K562 (cell line): ENCODE measurements around the gene SMIM12. TPM values are rescaled to one million over a fixed set of nuclear protein-coding genes. Genes with fewer than 3 reads are reported as not detected.

Experiments used
- ATAC-seq: fragments of 200-7000 bp; cut with Tn5 transposase; 3 replicates; pipeline ENCODE4 v1.9.1; 2020; ENCODE audit warnings: moderate library complexity
- Bru-seq: library from RNA; stranded (reverse); fragments of 400-500 nt; gene quantifications from one replicate; lab custom pipeline; 2021; lab: Mats Ljungman, UMichigan
- BruChase-seq, 2 experiments: library from RNA; stranded (reverse); fragments of 400-500 nt; gene quantifications; one replicate each; lab custom pipeline; 2021; lab: Mats Ljungman, UMichigan
- BruUV-seq: library from RNA; stranded (reverse); fragments of 400-500 nt; replicated peaks from 2 replicates; lab custom pipeline; 2021; lab: Mats Ljungman, UMichigan
- CTCF ChIA-PET: fragments of 300-600 bp; formaldehyde crosslinking; extraction: SDS; loops from one replicate; lab custom pipeline; 2021; ENCODE audit warnings: low intra/inter-chr PET ratio; lab: Yijun Ruan, JAX
- POLR2A ChIA-PET: fragments of 300-600, 350-650 bp; sonication (Branson Sonifier 250); formaldehyde crosslinking; extraction: SDS; loops from one replicate; lab custom pipeline; 2021; ENCODE audit warnings: antibody characterized with exemption, inconsistent platforms; lab: Yijun Ruan, JAX
- DNase-seq, 4 experiments: peaks; one replicate each; pipeline versions ENCODE4 v3.0.0 to v3.0.0-alpha.2; 2011 to 2018; ENCODE audit warnings: low spot score in 3 of 4, mixed read lengths in 3 of 4; ENCODE audit errors: extremely low read depth in 1 of 4
- FAIRE-seq: peaks from 2 replicates; lab custom pipeline; 2011; peaks lifted over from hg19 to GRCh38; lab: Jason Lieb, UNC
- H2AFZ ChIP-seq: 2 replicates; pipeline ENCODE4 v1.6.0; 2011; ENCODE audit warnings: low read depth, low read length, control low read depth, inconsistent platforms
- H3K27ac ChIP-seq: fragments of 200-600 bp; 3 replicates; pipeline ENCODE4 v1.8.0; 2011; ENCODE audit warnings: low read depth, mild to moderate bottlenecking, control low read depth, inconsistent platforms, low read length, moderate library complexity, mixed read lengths; ENCODE audit errors: extremely low read depth
- H3K27me3 ChIP-seq, 2 experiments: fragments of 300-600 bp in 1 of 2; 2 replicates in 1 of 2; 3 replicates in 1 of 2; pipeline versions ENCODE4 v1.6.0 to v1.8.0; 2011; ENCODE audit warnings: inconsistent platforms in 2 of 2, low read length in 2 of 2, mild to moderate bottlenecking in 1 of 2, mixed read lengths in 1 of 2, moderate library complexity in 1 of 2; ENCODE audit not compliant: control insufficient read depth in 2 of 2, insufficient read depth in 2 of 2
- H3K36me3 ChIP-seq: fragments of 300-600 bp; 3 replicates; pipeline ENCODE4 v1.8.0; 2011; ENCODE audit warnings: mild to moderate bottlenecking, low read length, inconsistent platforms; ENCODE audit not compliant: control insufficient read depth, insufficient read depth
- H3K4me1 ChIP-seq, 2 experiments: fragments of 200-600 bp in 1 of 2; replicated peaks in 1 of 2; 2 replicates in 1 of 2; 3 replicates in 1 of 2; pipeline versions ENCODE4 v1.5.1 to v1.8.0; 2011; ENCODE audit warnings: inconsistent platforms in 2 of 2, low read length in 2 of 2, mild to moderate bottlenecking in 1 of 2, mixed read lengths in 1 of 2, moderate library complexity in 1 of 2; ENCODE audit not compliant: control insufficient read depth in 2 of 2, insufficient read depth in 2 of 2
- H3K4me2 ChIP-seq: 2 replicates; pipeline ENCODE4 v1.6.1; 2011; ENCODE audit warnings: low read length, control low read depth, inconsistent platforms, mixed read lengths; ENCODE audit not compliant: insufficient read depth
- H3K4me3 ChIP-seq: fragments of 200-600 bp; sonication (generic), shearing (Covaris generic); 2 replicates; pipeline ENCODE4 v1.5.1; 2016; ENCODE audit warnings: control low read depth, inconsistent platforms
- H3K79me2 ChIP-seq: fragments of 200-600 bp; 3 replicates; pipeline ENCODE4 v1.8.0; 2011; ENCODE audit warnings: low read length, inconsistent platforms; ENCODE audit not compliant: control insufficient read depth, insufficient read depth
- H3K9ac ChIP-seq, 2 experiments: 2 replicates each; pipeline versions ENCODE4 v1.6.0 to v1.6.1; 2011; ENCODE audit warnings: low read depth in 2 of 2, low read length in 2 of 2, control low read depth in 1 of 2, inconsistent platforms in 1 of 2, mild to moderate bottlenecking in 1 of 2, mixed read lengths in 1 of 2; ENCODE audit not compliant: insufficient read depth in 1 of 2
- H3K9me1 ChIP-seq: one replicate; pipeline ENCODE4 v1.6.0; 2011; ENCODE audit warnings: inconsistent platforms, mild to moderate bottlenecking, low read length, moderate library complexity; ENCODE audit not compliant: control insufficient read depth, insufficient read depth
- H3K9me3 ChIP-seq: replicated peaks from 2 replicates; pipeline ENCODE4 v1.5.1; 2011; ENCODE audit warnings: low read depth, low read length, inconsistent platforms; ENCODE audit not compliant: control insufficient read depth, insufficient read depth
- H4K20me1 ChIP-seq: replicated peaks from 2 replicates; pipeline ENCODE4 v1.6.1; 2011; ENCODE audit warnings: low read length, inconsistent platforms, mixed read lengths; ENCODE audit not compliant: control insufficient read depth, insufficient read depth
- DIDO1 ChIP-seq: fragments of 450-650 bp; IDR thresholded peaks from 2 replicates; pipeline ENCODE4 v1.6.1; 2016; ENCODE audit warnings: low read depth, missing biosample characterization, missing genetic modification characterization
- RNF219 ChIP-seq: fragments of 250-450 bp; sonication (Bioruptor Pico); IDR thresholded peaks from 2 replicates; pipeline ENCODE4 v1.5.0; 2022; ENCODE audit warnings: mild to moderate bottlenecking
- TEAD4 ChIP-seq, 2 experiments: sonication (generic) in 1 of 2; formaldehyde crosslinking in 1 of 2; IDR thresholded peaks; 2 replicates each; pipeline versions ENCODE4 v1.6.1 to v1.8.0; 2012 to 2022; ENCODE audit warnings: borderline replicate concordance in 1 of 2, inconsistent platforms in 1 of 2, low read length in 1 of 2, mild to moderate bottlenecking in 1 of 2, missing genetic modification reagents in 1 of 2
- ZNF184 ChIP-seq: sonication (generic); formaldehyde crosslinking; IDR thresholded peaks from 2 replicates; pipeline ENCODE4 v1.5.0; 2020; ENCODE audit warnings: missing genetic modification reagents
- ZNF592 ChIP-seq: fragments of 450-650 bp; IDR thresholded peaks from 2 replicates; pipeline ENCODE4 v1.6.1; 2017; ENCODE audit warnings: antibody characterized with exemption, mild to moderate bottlenecking
- WGBS: fragments of 100-300 bp; shearing (Covaris generic); methylation state at CpG from one replicate; pipeline ENCODE4 v1.1.6; 2016; ENCODE audit warnings: low coverage, mixed read lengths; ENCODE audit not compliant: insufficient coverage; ENCODE audit errors: missing lambda C conversion rate; 5-methylcytosine and 5-hydroxymethylcytosine counted together
- in situ Hi-C: fragments of 300-500 bp; cut with MboI; formaldehyde crosslinking; loops from 4 replicates; pipeline ENCODE4 v1.15.0; 2018; ENCODE audit warnings: inconsistent platforms, mixed read lengths
- intact Hi-C: fragments of 100-400 bp; cut with micrococcal nuclease; formaldehyde crosslinking; loops from 2 replicates; pipeline ENCODE4 v1.14.2; 2022
- long read RNA-seq, 3 experiments: library from polyadenylated mRNA in 2 of 3; library from RNA in 1 of 3; unstranded in 2 of 3; stranded (forward) in 1 of 3; transcript quantifications; one replicate each; pipeline ENCODE4 v2.0.0, GENCODE V29; 2019 to 2022
- polyA minus RNA-seq, 3 experiments: library from RNA; depleted of rRNA, polyadenylated mRNA; stranded (reverse); fragments of >200 nt; gene quantifications; 2 replicates each; pipeline ENCODE4 v1.2.3, GENCODE V29; 2011
- polyA plus RNA-seq, 8 experiments: library from polyadenylated mRNA; depleted of rRNA in 4 of 8; stranded (reverse) in 5 of 8; unstranded in 3 of 8; fragments of >200 nt; fragmentation: Nextera tagmentation in 2 of 8; fragmentation: Illumina TruSeq in 1 of 8; extraction: Ambion mirVana in 2 of 8; extraction: Trizol in 1 of 8; gene quantifications; 2 replicates each; pipeline versions ENCODE4 v1.2.1 to v1.2.3, GENCODE V29; 2011 to 2014; ENCODE audit warnings: inconsistent platforms in 1 of 8, missing spikeins in 1 of 8
- total RNA-seq, 7 experiments: library from RNA; depleted of rRNA in 6 of 7; stranded (reverse); fragments of >200 nt in 6 of 7; fragmentation: Illumina TruSeq in 2 of 7; extraction: Trizol in 2 of 7; gene quantifications; 2 replicates each; pipeline versions ENCODE4 v1.2.1 to v1.2.3, GENCODE V29; 2011 to 2021; ENCODE audit warnings: low replicate concordance in 1 of 7

SMIM12 gene
- total RNA-seq (2011; cell fraction: chromatin; rRNA removed; ENCODE audit: low replicate concordance) = 35.4 and 58.0 TPM in 2 replicates
- 39.9 and 42.4 TPM in 2 replicates for total RNA-seq (2011; cell fraction: nucleolus; rRNA removed)
- total RNA-seq (2011; cell fraction: nucleoplasm; rRNA removed) = 52.8 and 64.5 TPM in 2 replicates
- 63.5 and 83.3 TPM in 2 replicates for total RNA-seq (2014; rRNA removed)
- total RNA-seq (2014; rRNA removed; fragmentation: Illumina TruSeq; extraction: Trizol) = 57.7 and 63.9 TPM in 2 replicates
- 66.7 and 68.0 TPM in 2 replicates for total RNA-seq (2015; rRNA removed; fragmentation: Illumina TruSeq; extraction: Trizol)
- 71.4 and 72.3 TPM in 2 replicates for total RNA-seq (2021)
- polyA plus RNA-seq (2011; rRNA removed) = 46.8 and 56.1 TPM in 2 replicates
- 66.5 and 83.9 TPM in 2 replicates for polyA plus RNA-seq (2011; cell fraction: cytosol; rRNA removed)
- polyA plus RNA-seq (2011; cell fraction: nucleus; rRNA removed) = 38.6 and 39.9 TPM in 2 replicates
- 46.4 and 78.0 TPM in 2 replicates for polyA plus RNA-seq (2012)
- polyA plus RNA-seq (2014; fragmentation: Illumina TruSeq; extraction: Trizol) = 91.7 and 112 TPM in 2 replicates
- 10 to 100 TPM; 51.7 to 54.1 TPM for polyA plus RNA-seq (2014; fragmentation: Nextera tagmentation; extraction: Ambion mirVana)
- polyA plus RNA-seq (2014; rRNA removed) = 63.9 and 84.5 TPM in 2 replicates
- polyA minus RNA-seq (2011; rRNA and poly(A)+ RNA removed) = 39.8 and 43.3 TPM in 2 replicates
- polyA minus RNA-seq (2011; cell fraction: cytosol; rRNA and poly(A)+ RNA removed) = 20.3 and 25.4 TPM in 2 replicates
- polyA minus RNA-seq (2011; cell fraction: nucleus; rRNA and poly(A)+ RNA removed) = 12.9 and 25.4 TPM in 2 replicates
- Bru-seq, nascent RNA = percentile 95 among the genes with signal in this experiment
- BruChase-seq, experiment 1, labeled RNA remaining after a 2-hour chase = percentile 83 among the genes with signal in this experiment
- BruChase-seq, experiment 2, labeled RNA remaining after a 6-hour chase = percentile 85 among the genes with signal in this experiment
- long read RNA-seq, experiment 1, transcript SMIM12-202 (2 exons, 897 nt) = minor isoform, 45 of 207 reads
- long read RNA-seq, experiment 1, transcript SMIM12-206 (2 exons, 3,454 nt) = major isoform, 129 of 207 reads
- long read RNA-seq, experiment 1, partial matches to known transcripts = 0 of 207 reads
- long read RNA-seq, experiment 1, other reads (novel, unspliced or antisense) = 33 of 207 reads
- long read RNA-seq, experiment 2, transcript SMIM12-202 (2 exons, 897 nt) = minor isoform, 17 of 110 reads
- long read RNA-seq, experiment 2, transcript SMIM12-206 (2 exons, 3,454 nt) = major isoform, 68 of 110 reads
- long read RNA-seq, experiment 2, partial matches to known transcripts = 0 of 110 reads
- long read RNA-seq, experiment 2, other reads (novel, unspliced or antisense) = 25 of 110 reads
- long read RNA-seq, experiment 3, transcript SMIM12-206 (2 exons, 3,454 nt) = major isoform, 74 of 100 reads
- long read RNA-seq, experiment 3, transcript SMIM12-202 (2 exons, 897 nt) = minor isoform, 20 of 100 reads
- long read RNA-seq, experiment 3, partial matches to known transcripts = 4 of 100 reads
- long read RNA-seq, experiment 3, other reads (novel, unspliced or antisense) = 2 of 100 reads

- H3K27ac ChIP-seq = peak within 1 kb of the TSS; percentile 85
- peaks cover 27% of the 10 kb centered on the region; the same call in 2 of the 3 replicates for H3K36me3 ChIP-seq
- WGBS = 2% methylated on average over 47 of the region's 47 CpGs
- peaks cover 3 to 20% of the 10 kb centered on the region in 2 experiments; a peak in 3 of 5 replicates for H3K4me1 ChIP-seq
- FAIRE-seq = peak; percentile 96
- peak within 1 kb of the TSS; percentile 99 for H3K4me2 ChIP-seq
- no TSS peak for BruUV-seq
- ChIA-PET CTCF (interaction anchor here (0.6 kb wide), 1 partner anchor 949 kb away, joined by 4 read pairs; no protein-coding TSS in a partner anchor), POLR2A (interaction anchor here (0.6 to 1.0 kb wide), 14 partner anchors 10 to 1795 kb away, joined by 3 to 5 read pairs (median 3); no protein-coding TSS in a partner anchor)
- H2AFZ ChIP-seq = peak within 1 kb of the TSS; percentile 99
- peak; percentile 99 for ATAC-seq
- peak; percentile 99 for DNase-seq
- in situ Hi-C loops (no loop called here), intact Hi-C loops (loop anchor here (5.0 to 10.0 kb wide), 3 partner anchors 335 to 698 kb away; partner anchors contain the start of genes KIAA0319L, NCDN and SFPQ)
- peak within 1 kb of the TSS; percentile 94 to 96 for H3K9ac ChIP-seq
- peaks cover 5% of the 10 kb centered on the region for H3K9me3 ChIP-seq
- H3K4me3 ChIP-seq = peak within 1 kb of the TSS; percentile 83
- peaks cover 40% of the 10 kb centered on the region for H3K79me2 ChIP-seq
- H3K27me3 ChIP-seq = no peaks in the 10 kb centered on the region
- H3K9me1 ChIP-seq = no peaks in the 10 kb centered on the region
- no peaks in the 10 kb centered on the region for H4K20me1 ChIP-seq
- peak; percentile 68; the same call in 1 of the 2 replicates for TF ChIP-seq TEAD4 (IDR thresholded peaks at IDR 0.05; ENCODE audit: low read length)
- peak; percentile 84; the same call in 1 of the 2 replicates for TF ChIP-seq TEAD4 (CRISPR knock-in tag; IDR thresholded peaks at IDR 0.05; ENCODE audit: borderline replicate concordance)
- TF ChIP-seq ZNF184 (CRISPR knock-in tag) = no peak
- TF ChIP-seq DIDO1 (tag) = peak; percentile 78
- TF ChIP-seq RNF219 (CRISPR knock-in tag) = no peak
- TF ChIP-seq ZNF592 = peak; percentile 95
Observed at GRCh38 chr1:34859446-34860200, at the start of gene SMIM12. Gene SMIM12, minus strand, starts transcription at chr1:34859749. Its CDS starts 3,772 bp downstream, at chr1:34855977.
